GM18907 (cell line): Measurements from ENCODE around the gene IGF1R.

Source experiments
- ATAC-seq: cut with Tn5 transposase; IDR thresholded peaks from one replicate; pipeline ENCODE4 v1.9.1; 2021; ENCODE audit warnings: mild to moderate bottlenecking, moderate library complexity; ENCODE audit not compliant: unreplicated experiment

The IGF1R gene

GRCh38 chr15:98668566-98669308, 20.4 kb downstream of the IGF1R start:
- ATAC-seq: no peak

GRCh38 chr15:98669638-98670037, 21.3 kb downstream of the IGF1R start:
- ATAC-seq: no peak

- ATAC-seq: no peak
Observed at GRCh38 chr15:98671060-98672008, 23.0 kb downstream of the IGF1R start.

- ATAC-seq: no peak
Observed at GRCh38 chr15:98673133-98673532, 24.8 kb downstream of the IGF1R start.

GRCh38 chr15:98674336-98674735, 26.0 kb downstream of the IGF1R start:
- no peak for ATAC-seq

- ATAC-seq: no peak
Observed at GRCh38 chr15:98676586-98677270, 28.4 kb downstream of the IGF1R start.

GRCh38 chr15:98677345-98678059, 29.2 kb downstream of the IGF1R start:
- no peak for ATAC-seq

GRCh38 chr15:98678484-98678883, 30.1 kb downstream of the IGF1R start:
- ATAC-seq: no peak

- ATAC-seq: no peak
Observed at GRCh38 chr15:98681061-98681460, 32.7 kb downstream of the IGF1R start.

- no peak for ATAC-seq
Observed at GRCh38 chr15:98682992-98683701, 34.8 kb downstream of the IGF1R start.

- no peak for ATAC-seq
Observed at GRCh38 chr15:98683831-98684230, 35.5 kb downstream of the IGF1R start.

GRCh38 chr15:98684436-98684835, 36.1 kb downstream of the IGF1R start:
- no peak for ATAC-seq

GRCh38 chr15:98684995-98685525, 36.7 kb downstream of the IGF1R start:
- ATAC-seq: no peak

- ATAC-seq: no peak
Observed at GRCh38 chr15:98686983-98687382, 38.6 kb downstream of the IGF1R start.

GRCh38 chr15:98689431-98689861, 41.1 kb downstream of the IGF1R start:
- no peak for ATAC-seq

- no peak for ATAC-seq
Observed at GRCh38 chr15:98690272-98690950, 42.1 kb downstream of the IGF1R start.

GRCh38 chr15:98692213-98692612, 43.9 kb downstream of the IGF1R start:
- ATAC-seq: no peak

- ATAC-seq: no peak
Observed at GRCh38 chr15:98694161-98694560, 45.8 kb downstream of the IGF1R start.

- ATAC-seq: no peak
Observed at GRCh38 chr15:98698792-98699191, 50.5 kb downstream of the IGF1R start.
